Spleen (tissue), 7 donors: ENCODE results near the gene CLCNKA.

ENCODE experiments used
- CTCF ChIP-seq, 11 experiments: fragments of 200-600 bp in 7 of 11; fragments of 450-650 bp in 4 of 11; sonication (generic) in 4 of 11; IDR thresholded peaks in 8 of 11; conservative IDR thresholded peaks in 3 of 11; 1 replicate in 7 of 11; 2 replicates in 4 of 11; pipeline versions ENCODE4 v1.4.0 to v1.8.0; 2016 to 2021; ENCODE audit warnings: antibody characterized with exemption in 11 of 11, inconsistent platforms in 4 of 11, mild to moderate bottlenecking in 1 of 11
- POLR2A ChIP-seq, 3 donors: fragments of 450-650 bp; IDR thresholded peaks; one replicate each; pipeline ENCODE4 v1.5.1; 2017; ENCODE audit warnings: antibody characterized with exemption in 3 of 3, mild to moderate bottlenecking in 1 of 3
- donor health status: DM: no; HTN: no; CAD: no; lungs with moderate emphysema.
- donor health status: DM: no; HTN: no; CAD: no.
- donor health status: DM: no; HTN: no; CAD: no.

- TF ChIP-seq CTCF (IDR thresholded peaks at IDR 0.05 in 8 of 11, conservative IDR thresholded peaks at IDR 0.05 in 3 of 11) (no peak), POLR2A (IDR thresholded peaks at IDR 0.05) (no peak)
Observed at GRCh38 chr1:16054598-16055540, 33.0 kb downstream of the CLCNKA start.
